GM20000 (cell line): Measurements from ENCODE around the gene KRT81.

Experiments used
- DNase-seq: peaks from one replicate; pipeline ENCODE4 v3.0.0; 2012; ENCODE audit warnings: low spot score
- TF ChIP-seq, protein P1 (sequence below): IDR thresholded peaks from 2 replicates; pipeline ENCODE4 v1.5.1; 2012; ENCODE audit warnings: mild to moderate bottlenecking, control low read depth; ENCODE audit errors: extremely low read depth, missing control alignments

Gene KRT81

GRCh38 chr12:52316701-52317100 lies 25.4 kb upstream of the KRT81 start:
- DNase-seq: no peak
- TF ChIP-seq, protein P1, sequence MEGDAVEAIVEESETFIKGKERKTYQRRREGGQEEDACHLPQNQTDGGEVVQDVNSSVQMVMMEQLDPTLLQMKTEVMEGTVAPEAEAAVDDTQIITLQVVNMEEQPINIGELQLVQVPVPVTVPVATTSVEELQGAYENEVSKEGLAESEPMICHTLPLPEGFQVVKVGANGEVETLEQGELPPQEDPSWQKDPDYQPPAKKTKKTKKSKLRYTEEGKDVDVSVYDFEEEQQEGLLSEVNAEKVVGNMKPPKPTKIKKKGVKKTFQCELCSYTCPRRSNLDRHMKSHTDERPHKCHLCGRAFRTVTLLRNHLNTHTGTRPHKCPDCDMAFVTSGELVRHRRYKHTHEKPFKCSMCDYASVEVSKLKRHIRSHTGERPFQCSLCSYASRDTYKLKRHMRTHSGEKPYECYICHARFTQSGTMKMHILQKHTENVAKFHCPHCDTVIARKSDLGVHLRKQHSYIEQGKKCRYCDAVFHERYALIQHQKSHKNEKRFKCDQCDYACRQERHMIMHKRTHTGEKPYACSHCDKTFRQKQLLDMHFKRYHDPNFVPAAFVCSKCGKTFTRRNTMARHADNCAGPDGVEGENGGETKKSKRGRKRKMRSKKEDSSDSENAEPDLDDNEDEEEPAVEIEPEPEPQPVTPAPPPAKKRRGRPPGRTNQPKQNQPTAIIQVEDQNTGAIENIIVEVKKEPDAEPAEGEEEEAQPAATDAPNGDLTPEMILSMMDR: no peak

- DNase-seq: no peak
- TF ChIP-seq, protein P1: no peak
Observed at GRCh38 chr12:52316290-52316689, 25.0 kb upstream of the KRT81 start.

GRCh38 chr12:52315721-52316120 lies 24.4 kb upstream of the KRT81 start:
- peak; percentile 30 for DNase-seq
- TF ChIP-seq, protein P1: peak; percentile 52

DNA sequence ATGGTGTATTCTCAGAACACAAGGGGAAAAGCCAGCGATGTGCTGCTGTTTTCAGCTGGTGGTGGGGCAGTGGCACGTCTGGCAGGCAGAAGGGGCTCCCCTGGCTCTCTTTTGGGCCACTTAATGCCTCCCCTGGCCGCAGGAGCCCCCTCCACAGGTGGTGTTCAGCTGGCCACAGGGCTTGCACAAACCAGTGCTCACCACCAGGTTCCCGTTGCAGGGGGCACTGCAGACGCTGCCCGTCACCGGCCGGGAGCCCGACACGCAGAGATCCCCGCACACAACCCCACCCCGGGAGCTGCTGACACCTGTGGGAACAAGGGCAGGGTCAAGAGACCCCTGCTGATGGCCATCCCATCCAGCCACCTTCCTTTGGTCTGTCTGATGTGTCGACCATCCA lies 23.2 kb upstream of the KRT81 start:
- TF ChIP-seq, protein P1: no peak
- no peak for DNase-seq

DNA sequence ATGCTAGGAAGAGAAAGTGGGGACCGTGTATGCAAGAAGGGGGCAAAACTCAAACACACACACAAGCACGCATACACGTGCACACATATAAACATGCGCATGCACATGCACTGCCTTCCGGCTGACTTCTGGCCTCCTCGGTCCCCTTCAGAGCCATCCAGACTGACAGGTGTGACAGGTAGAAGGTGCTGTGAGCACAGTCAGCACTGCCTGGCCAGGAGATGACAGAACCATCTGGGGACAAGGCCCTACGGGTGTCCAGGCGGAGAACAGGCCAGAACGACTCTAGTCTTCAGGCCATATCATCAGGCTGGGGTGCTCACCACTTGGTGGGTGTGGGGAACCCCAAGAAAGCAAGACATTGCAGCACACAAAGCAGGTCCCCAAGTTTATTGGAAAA lies 22.6 kb upstream of the KRT81 start:
- TF ChIP-seq, protein P1: no peak

DNA sequence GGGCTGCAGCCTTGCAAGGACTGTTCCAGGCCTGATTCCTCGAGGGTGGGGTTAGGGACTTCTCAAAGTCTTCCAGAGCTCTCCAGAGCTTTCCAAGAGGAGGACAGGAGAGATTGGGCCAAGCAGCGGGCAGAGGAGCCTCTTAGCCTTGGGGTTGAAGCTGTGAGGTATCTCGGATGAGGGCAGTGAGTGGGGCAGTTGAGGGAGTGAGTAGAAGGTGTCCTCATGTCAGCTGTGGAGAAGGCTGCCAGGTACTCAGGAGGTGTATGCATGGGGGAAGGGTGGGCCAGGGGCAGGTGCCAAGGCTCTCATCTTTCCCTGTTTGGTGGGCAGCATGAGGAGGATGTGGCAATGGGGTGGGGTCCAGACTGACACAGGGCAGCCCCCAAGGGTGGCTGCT lies 22.1 kb upstream of the KRT81 start:
- DNase-seq: no peak
- TF ChIP-seq, protein P1: no peak

More for the DNA sequence above, 22.6 kb upstream of the KRT81 start:
- no peak for DNase-seq

DNA sequence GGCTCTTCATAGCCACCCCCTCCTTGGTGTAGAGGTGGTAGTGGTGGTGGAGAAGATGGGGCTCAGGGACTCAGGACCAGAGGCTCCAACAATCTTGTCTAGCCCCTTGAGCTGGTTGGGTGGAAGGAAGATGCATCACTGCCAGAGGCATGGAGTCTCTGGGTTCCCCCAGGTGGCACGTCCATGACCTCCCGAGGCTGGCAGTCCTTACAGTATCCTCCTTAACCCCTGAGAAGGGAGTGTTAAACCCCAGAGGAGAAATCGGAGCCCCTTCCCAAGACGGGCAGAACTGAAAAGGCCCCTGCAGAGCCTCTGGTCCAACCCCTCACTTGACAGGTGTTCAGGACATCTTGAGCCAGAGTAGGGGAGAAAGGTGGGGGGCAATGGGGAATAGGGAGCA lies 20.8 kb upstream of the KRT81 start:
- TF ChIP-seq, protein P1: no peak
- no peak for DNase-seq
